Fibroblast of skin of back (primary cell): ENCODE data around the gene ZFR2.
"Not testable (repeated sequence)": the region's sequence is repeated elsewhere in the genome, so short reads cannot be mapped to it uniquely, and the experiment has no call there.

ENCODE experiments used
- DNase-seq: peaks from one replicate; pipeline ENCODE4 v3.0.0-alpha.2; 2013

Gene ZFR2

GRCh38 chr19:3836887-3837286, 32.0 kb downstream of the ZFR2 start:
- DNase-seq, result no peak

GRCh38 chr19:3835055-3835435, 33.8 kb downstream of the ZFR2 start:
- DNase-seq, result no peak

- no peak for DNase-seq
Observed at GRCh38 chr19:3834349-3835054, 34.3 kb downstream of the ZFR2 start.

DNA sequence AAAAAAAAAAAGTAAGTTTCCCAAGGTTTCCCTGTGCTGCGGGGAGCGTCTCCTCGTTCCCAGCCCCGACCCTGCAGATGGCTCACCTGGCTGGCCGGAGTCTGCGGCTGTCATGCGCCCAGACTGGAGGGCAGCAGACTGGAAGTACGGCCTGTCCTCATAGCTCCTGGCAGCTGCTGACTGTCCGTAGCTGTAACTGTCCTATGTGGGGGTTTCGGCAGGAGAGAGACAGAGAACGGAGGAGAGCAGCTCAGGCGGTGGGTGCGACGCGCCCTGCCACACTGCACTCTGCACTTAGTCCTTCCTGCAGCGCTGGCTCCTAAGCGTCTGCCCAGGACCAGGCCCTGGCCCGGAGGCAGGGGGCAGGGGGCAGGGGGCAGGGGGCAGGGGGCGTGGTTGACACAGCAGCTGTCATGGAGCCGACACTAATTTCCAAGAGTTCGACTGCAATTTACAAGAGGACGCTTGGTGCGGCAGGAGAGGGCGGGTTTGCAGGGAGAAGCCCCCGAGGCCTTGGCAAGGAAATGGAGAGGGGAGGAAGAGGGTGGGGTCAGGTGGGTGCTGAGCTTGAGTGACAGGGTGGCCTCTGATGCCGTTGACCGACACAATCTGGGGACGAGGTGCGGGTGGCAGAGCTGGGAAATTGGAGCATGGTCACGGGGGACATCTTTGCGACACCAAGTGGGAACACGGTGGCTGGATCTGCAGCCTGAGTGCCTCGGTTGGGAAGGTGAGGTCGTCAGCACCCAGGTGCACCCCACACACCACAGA, 35.1 kb downstream of the ZFR2 start:
- DNase-seq, result no peak

- no peak for DNase-seq
Observed at GRCh38 chr19:3832001-3832400, 36.8 kb downstream of the ZFR2 start.

- no peak for DNase-seq
Observed at GRCh38 chr19:3831601-3832000, 37.2 kb downstream of the ZFR2 start.

DNA sequence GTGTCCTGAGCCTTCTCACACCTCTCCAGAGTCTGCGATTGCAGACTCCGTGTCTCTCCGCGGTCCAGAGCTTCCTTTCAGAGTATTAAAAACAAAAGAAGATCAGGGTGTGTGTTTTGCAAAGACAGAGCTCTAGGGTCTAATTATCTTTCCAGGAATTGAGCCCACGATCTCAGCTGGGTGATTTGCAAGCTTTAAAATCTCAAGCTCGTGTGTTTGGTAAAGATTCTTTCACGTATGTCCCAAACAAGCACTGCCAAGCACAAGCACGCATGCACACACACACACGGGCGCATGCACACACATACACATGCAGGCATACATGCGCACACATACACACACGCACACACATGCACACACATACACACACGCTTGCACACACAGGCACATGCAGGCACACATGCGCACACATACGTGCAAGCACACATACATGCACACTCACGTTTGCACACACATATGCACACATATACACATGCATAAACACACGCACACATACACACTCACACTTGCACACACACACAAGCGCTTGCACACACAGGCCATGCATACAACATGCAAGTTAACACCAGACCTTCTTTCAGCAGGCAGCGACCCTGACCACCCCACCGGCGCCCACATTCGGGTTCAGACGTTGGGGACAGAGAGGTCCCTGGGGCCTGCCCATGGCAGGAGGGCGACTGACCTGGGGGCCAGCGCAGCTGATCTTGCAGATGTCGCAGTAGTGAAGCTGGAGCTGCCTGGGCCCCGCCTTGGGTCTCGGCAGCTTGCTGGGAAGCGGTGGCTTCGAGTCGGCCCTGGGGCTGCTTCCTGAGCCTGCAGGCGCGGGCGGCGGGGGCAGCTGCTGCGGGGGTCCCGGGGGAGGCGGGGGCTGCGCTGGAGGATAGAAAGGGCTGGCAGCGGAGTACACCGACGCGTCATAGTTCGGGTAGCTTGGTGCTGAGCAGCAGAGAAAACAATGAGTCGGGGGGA, 37.9 kb downstream of the ZFR2 start:
- no peak for DNase-seq

GRCh38 chr19:3827306-3827705, 41.5 kb downstream of the ZFR2 start:
- no peak for DNase-seq

GRCh38 chr19:3826163-3826562, 42.7 kb downstream of the ZFR2 start:
- DNase-seq, result no peak

GRCh38 chr19:3825286-3825956, 43.4 kb downstream of the ZFR2 start:
- no peak for DNase-seq

DNA sequence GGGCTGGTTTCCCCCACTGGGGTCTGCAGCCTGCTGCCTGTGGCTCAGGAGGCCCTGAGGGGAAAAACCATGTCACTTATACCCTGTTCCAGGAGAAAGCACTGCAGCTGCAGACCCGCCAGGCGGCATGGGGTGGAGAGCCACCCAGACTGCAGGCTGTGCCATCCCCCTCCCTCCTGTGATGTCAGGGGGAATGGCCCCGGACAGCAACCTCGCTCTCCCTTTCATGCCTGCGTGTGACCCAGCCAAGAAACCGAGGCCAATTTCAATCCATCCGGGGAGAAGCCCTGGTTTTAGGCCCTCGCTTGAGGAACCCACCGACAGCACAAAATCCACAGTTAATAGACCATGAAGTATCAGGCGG, 45.5 kb downstream of the ZFR2 start:
- no peak for DNase-seq

GRCh38 chr19:3822683-3823349, 46.0 kb downstream of the ZFR2 start:
- no peak for DNase-seq

- DNase-seq, result peak; percentile 25
Observed at GRCh38 chr19:3821857-3822364, 46.9 kb downstream of the ZFR2 start.

GRCh38 chr19:3821156-3821555, 47.7 kb downstream of the ZFR2 start:
- DNase-seq, result no peak

DNA sequence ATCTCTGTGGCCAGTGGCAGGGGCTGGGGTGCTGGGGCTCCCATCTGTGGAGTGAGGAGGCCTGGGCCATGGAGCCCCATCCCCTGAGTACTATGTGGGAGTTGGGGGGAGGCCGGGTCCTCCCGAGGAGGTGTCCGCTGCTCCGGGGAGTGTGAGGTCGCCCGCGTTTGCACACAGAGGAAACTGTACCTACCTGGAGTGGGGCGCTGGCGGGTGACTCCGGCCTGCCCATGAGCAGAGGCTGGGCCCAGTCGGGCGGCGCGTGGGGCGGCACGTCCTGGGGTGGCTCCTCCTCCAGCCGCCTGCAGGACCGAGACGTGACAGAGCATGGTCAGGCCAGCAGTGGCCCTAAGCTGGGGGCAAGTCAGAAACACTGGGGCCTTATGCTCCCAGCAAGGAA, 48.8 kb downstream of the ZFR2 start:
- no peak for DNase-seq

GRCh38 chr19:3818918-3819317, 49.9 kb downstream of the ZFR2 start:
- DNase-seq, result no peak

DNA sequence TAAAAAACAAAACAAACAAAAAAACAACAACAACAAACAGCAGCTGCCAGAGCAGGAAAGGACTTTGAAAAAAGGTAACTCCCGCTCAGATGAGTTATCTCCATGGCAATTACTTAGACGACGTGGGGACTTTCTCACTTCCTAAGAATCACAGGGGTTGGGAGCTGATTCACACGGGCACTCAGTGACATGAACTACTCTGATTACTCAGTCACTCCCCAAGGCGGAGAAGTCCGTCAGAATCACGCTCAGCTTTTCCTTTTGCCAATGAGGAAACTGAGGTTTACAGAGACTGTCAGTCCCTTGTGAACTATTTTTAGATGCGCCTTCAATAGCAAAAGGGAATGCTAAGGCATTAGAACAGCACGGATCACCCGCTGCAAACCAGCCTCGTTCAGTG, 50.4 kb downstream of the ZFR2 start:
- DNase-seq, result peak; percentile 42

DNA sequence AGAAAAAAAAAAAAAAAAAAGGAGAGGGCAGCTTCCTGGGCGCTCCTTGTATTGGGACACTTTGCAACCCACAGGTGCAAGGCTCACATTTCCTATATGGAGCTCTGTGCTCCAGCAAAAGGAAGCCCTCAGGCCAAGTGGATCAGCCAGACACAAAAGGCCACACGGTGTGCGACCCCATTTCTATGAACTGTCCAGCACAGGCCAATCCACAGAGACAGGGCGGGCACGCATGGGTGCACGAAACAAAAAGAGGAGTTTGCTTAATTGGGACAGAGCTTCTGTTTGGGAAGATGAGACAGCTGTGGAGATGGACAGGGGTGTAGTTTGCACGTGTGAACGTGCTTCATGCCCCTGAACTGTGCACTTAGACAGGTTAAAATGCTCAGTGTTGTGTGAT, 51.1 kb downstream of the ZFR2 start:
- DNase-seq, result no peak

DNA sequence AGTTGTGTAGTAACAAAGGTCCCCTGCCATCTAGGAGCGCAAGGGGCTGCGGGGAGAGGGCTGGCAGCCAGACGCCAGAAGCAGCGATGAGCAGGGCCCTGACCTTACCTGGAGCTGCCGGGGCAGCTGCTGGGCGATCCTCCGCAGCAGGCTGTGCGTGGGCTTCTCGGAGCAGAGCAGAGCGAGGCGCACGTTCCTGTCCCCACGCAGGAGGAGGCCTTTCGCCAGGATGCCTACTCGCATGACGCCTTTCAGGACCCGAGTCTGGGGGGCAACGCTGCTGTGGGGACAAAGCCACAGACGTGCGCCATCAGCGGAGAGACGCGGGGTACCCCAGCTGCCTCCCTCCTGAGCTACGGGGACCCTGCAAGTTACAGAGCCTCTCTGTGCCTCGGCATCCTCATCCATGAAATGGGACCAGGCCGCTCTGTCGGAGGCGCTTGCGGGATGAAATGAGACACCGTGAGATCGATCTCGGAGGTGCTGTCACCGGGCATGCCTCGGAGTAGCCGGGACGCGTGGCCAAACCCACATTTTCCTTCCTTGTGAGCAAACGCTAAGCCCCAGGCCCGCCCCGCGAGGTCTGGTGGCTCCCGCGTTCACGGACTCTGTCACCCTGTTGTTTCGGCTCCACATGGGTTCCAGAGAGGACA, 52.1 kb downstream of the ZFR2 start:
- no peak for DNase-seq

DNA sequence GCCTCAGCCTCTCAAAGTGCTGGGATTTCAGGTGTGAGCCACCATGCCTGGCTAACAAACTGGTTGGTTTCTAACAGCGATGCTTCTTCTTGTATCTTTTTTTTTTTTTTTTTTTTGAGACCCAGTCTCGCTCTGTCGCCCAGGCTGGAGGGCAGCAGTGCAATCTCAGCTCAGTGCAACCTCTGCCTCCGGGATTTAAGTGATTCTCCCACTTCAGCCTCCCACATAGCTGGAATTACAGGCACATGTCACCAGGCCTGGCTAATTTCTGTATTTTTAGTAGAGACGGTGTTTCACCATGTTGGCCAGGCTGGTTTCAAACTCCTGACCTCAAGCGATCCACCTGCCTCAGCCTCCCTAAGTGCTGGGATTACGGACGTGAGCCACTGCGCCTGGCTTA, 52.7 kb downstream of the ZFR2 start:
- not testable (repeated sequence) for DNase-seq

GRCh38 chr19:3814648-3815047, 54.2 kb downstream of the ZFR2 start:
- no peak for DNase-seq
